ENCODE measurements around the gene TBC1D22B. TPM values are rescaled to one million over a fixed set of nuclear protein-coding genes. Genes with fewer than 3 reads are reported as not detected.

Gene TBC1D22B
- total and polyA plus RNA-seq, 9 of the 15 experiments (the other 6 are each of a cell fraction or from before 2014, with no cell fraction given) = 4.8 to 24.2 (median 13.5) TPM

GRCh38 chr6:37260444-37260843 is 2.9 kb downstream of the TBC1D22B start:
- no peak overlapping the region for H3K27ac ChIP-seq (ENCODE audit: extremely low read depth, low read depth, low read length)
- no peak overlapping the region for H3K9ac ChIP-seq (ENCODE audit: insufficient read depth in 1 of 2, low read depth in 2 of 2, low read length in 2 of 2)
- ChIA-PET CTCF (ENCODE audit: low intra/inter-chr PET ratio) (no interaction called here), POLR2A (interaction anchor here (1.2 kb wide), 1 partner anchor 13 kb away, joined by 3 read pairs; no protein-coding TSS in a partner anchor)
- H3K27me3 ChIP-seq (ENCODE audit: control insufficient read depth in 2 of 2, insufficient read depth in 2 of 2, low read length in 2 of 2) = no peaks in the 10 kb centered on the region
- FAIRE-seq (no peak), DNase-seq (ENCODE audit: extremely low read depth in 1 of 4, low spot score in 3 of 4) (no peak), ATAC-seq (no peak)
- no peaks in the 10 kb centered on the region for H3K9me3 ChIP-seq (replicated peaks; ENCODE audit: control insufficient read depth, insufficient read depth, low read depth, low read length)
- 89% methylated on average over 1 of the region's 1 CpG for WGBS (ENCODE audit: insufficient coverage, low coverage, missing lambda C conversion rate)
- H4K20me1 ChIP-seq (replicated peaks; ENCODE audit: control insufficient read depth, insufficient read depth, low read length) = peaks cover 6% of the 10 kb centered on the region; the same call in 1 of the 2 replicates
- intact Hi-C loops (cut with micrococcal nuclease) (no loop called here), in situ Hi-C loops (cut with MboI) (no loop called here)
- H3K4me1 ChIP-seq (replicated peaks in 1 of 2; ENCODE audit: control insufficient read depth in 2 of 2, insufficient read depth in 2 of 2, low read length in 2 of 2) = peaks cover 7 to 14% of the 10 kb centered on the region in 2 experiments; a peak in 4 of 5 replicates
- no peak overlapping the region for H3K4me2 ChIP-seq (ENCODE audit: insufficient read depth, low read length)
- BruUV-seq (replicated peaks) = no TSS peak
- H3K36me3 ChIP-seq (ENCODE audit: control insufficient read depth, insufficient read depth, low read length) = peaks cover 14% of the 10 kb centered on the region; the same call in 1 of the 3 replicates
- H3K4me3 ChIP-seq = no peak overlapping the region
- H3K9me1 ChIP-seq (ENCODE audit: control insufficient read depth, insufficient read depth, low read length) = no peaks in the 10 kb centered on the region
- TF ChIP-seq HDAC3 (IDR thresholded peaks at IDR 0.05; ENCODE audit: borderline replicate concordance, partially characterized antibody) = no peak
- TF ChIP-seq CREM (IDR thresholded peaks at IDR 0.05; ENCODE audit: low read depth) = no peak
- TF ChIP-seq ZNF507 (tag; conservative IDR thresholded peaks at IDR 0.05) = no peak
- TF ChIP-seq, protein P1, sequence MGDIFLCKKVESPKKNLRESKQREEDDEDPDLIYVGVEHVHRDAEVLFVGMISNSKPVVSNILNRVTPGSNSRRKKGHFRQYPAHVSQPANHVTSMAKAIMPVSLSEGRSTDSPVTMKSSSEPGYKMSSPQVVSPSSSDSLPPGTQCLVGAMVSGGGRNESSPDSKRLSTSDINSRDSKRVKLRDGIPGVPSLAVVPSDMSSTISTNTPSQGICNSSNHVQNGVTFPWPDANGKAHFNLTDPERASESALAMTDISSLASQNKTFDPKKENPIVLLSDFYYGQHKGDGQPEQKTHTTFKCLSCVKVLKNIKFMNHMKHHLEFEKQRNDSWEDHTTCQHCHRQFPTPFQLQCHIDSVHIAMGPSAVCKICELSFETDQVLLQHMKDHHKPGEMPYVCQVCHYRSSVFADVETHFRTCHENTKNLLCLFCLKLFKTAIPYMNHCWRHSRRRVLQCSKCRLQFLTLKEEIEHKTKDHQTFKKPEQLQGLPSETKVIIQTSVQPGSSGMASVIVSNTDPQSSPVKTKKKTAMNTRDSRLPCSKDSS (IDR thresholded peaks at IDR 0.05; ENCODE audit: low read depth, partially characterized antibody) = no peak
- no peak for TF ChIP-seq ARHGAP35 (IDR thresholded peaks at IDR 0.05; ENCODE audit: partially characterized antibody)
- no peak for TF ChIP-seq RHOXF2B (CRISPR knock-in tag; conservative IDR thresholded peaks at IDR 0.05)
- peaks cover 76% of the 10 kb centered on the region for H3K79me2 ChIP-seq (ENCODE audit: control insufficient read depth, insufficient read depth, low read length)
- H2AFZ ChIP-seq (ENCODE audit: low read depth, low read length) = no peak overlapping the region
